HEK293 (cell line): ENCODE measurements around the gene CTNNBL1.

ENCODE experiments used
- CTCF ChIA-PET: fragments of 350-600 bp; formaldehyde crosslinking; extraction: SDS; loops from one replicate; lab custom pipeline; 2021; ENCODE audit warnings: antibody characterized with exemption; lab: Yijun Ruan, JAX
- POLR2A ChIA-PET: fragments of 300-600 bp; formaldehyde crosslinking; extraction: SDS; loops from one replicate; lab custom pipeline; 2020; ENCODE audit warnings: antibody characterized with exemption, inconsistent platforms; lab: Yijun Ruan, JAX
- H3K27ac ChIP-seq: fragments of 200-500 bp; sonication (Bioruptor generic); 2 replicates; pipeline ENCODE4 v1.5.1; 2014; ENCODE audit warnings: low read depth, low read length, control low read depth, inconsistent platforms; ENCODE audit errors: extremely low read depth
- H3K36me3 ChIP-seq, 2 experiments: fragments of 200-500 bp in 1 of 2; sonication (Bioruptor generic) in 1 of 2; 1 replicate in 1 of 2; 2 replicates in 1 of 2; pipeline ENCODE4 v1.5.1; 2014 to 2017; ENCODE audit warnings: inconsistent platforms in 2 of 2, low read length in 2 of 2; ENCODE audit not compliant: control insufficient read depth in 2 of 2, insufficient read depth in 1 of 2
- H3K4me1 ChIP-seq: fragments of 200-500 bp; sonication (Bioruptor generic); 2 replicates; pipeline ENCODE4 v1.5.1; 2014; ENCODE audit warnings: mild to moderate bottlenecking, low read length, inconsistent platforms; ENCODE audit not compliant: control insufficient read depth, insufficient read depth
- H3K4me3 ChIP-seq: 2 replicates; pipeline ENCODE4 v1.5.1; 2011; ENCODE audit warnings: low read depth, mild to moderate bottlenecking, control low read depth, low read length, moderate library complexity
- H3K9me3 ChIP-seq: fragments of 200-500 bp; sonication (Bioruptor generic); 2 replicates; pipeline ENCODE4 v1.5.1; 2014; ENCODE audit warnings: low read depth, low read length, inconsistent platforms; ENCODE audit not compliant: control insufficient read depth, insufficient read depth
- FEZF1 ChIP-seq: fragments of 450-650 bp; formaldehyde crosslinking; IDR thresholded peaks from 2 replicates; pipeline ENCODE4 v1.5.1; 2016; ENCODE audit warnings: missing biosample characterization, missing genetic modification characterization
- GLIS2 ChIP-seq: fragments of 450-650 bp; formaldehyde crosslinking; IDR thresholded peaks from 2 replicates; pipeline ENCODE4 v1.5.1; 2016; ENCODE audit warnings: missing biosample characterization, missing genetic modification characterization
- HIC1 ChIP-seq: fragments of 450-650 bp; formaldehyde crosslinking; IDR thresholded peaks from 2 replicates; pipeline ENCODE4 v1.5.1; 2016; ENCODE audit warnings: missing biosample characterization, missing genetic modification characterization
- OSR2 ChIP-seq: fragments of 450-650 bp; formaldehyde crosslinking; IDR thresholded peaks from 2 replicates; pipeline ENCODE4 v1.5.1; 2016; ENCODE audit warnings: missing biosample characterization, missing genetic modification characterization
- PRDM10 ChIP-seq: fragments of 450-650 bp; formaldehyde crosslinking; IDR thresholded peaks from 2 replicates; pipeline ENCODE4 v1.5.1; 2016; ENCODE audit warnings: missing biosample characterization, missing genetic modification characterization
- PRDM4 ChIP-seq: fragments of 450-650 bp; formaldehyde crosslinking; IDR thresholded peaks from 2 replicates; pipeline ENCODE4 v1.5.1; 2017; ENCODE audit warnings: missing biosample characterization, missing genetic modification characterization
- PRDM6 ChIP-seq: fragments of 450-650 bp; formaldehyde crosslinking; IDR thresholded peaks from 2 replicates; pipeline ENCODE4 v1.5.1; 2017; ENCODE audit warnings: missing biosample characterization, missing genetic modification characterization
- ZBTB6 ChIP-seq: fragments of 450-650 bp; formaldehyde crosslinking; IDR thresholded peaks from 2 replicates; pipeline ENCODE4 v1.5.1; 2017; ENCODE audit warnings: missing biosample characterization, missing genetic modification characterization
- ZBTB8A ChIP-seq: fragments of 450-650 bp; formaldehyde crosslinking; IDR thresholded peaks from 2 replicates; pipeline ENCODE4 v1.5.1; 2016; ENCODE audit warnings: missing biosample characterization, missing genetic modification characterization
- ZIC2 ChIP-seq: fragments of 450-650 bp; formaldehyde crosslinking; IDR thresholded peaks from 2 replicates; pipeline ENCODE4 v1.5.1; 2016; ENCODE audit warnings: missing biosample characterization, missing genetic modification characterization
- ZNF140 ChIP-seq: fragments of 450-650 bp; formaldehyde crosslinking; IDR thresholded peaks from 2 replicates; pipeline ENCODE4 v1.5.1; 2016; ENCODE audit warnings: missing biosample characterization, missing genetic modification characterization
- ZNF501 ChIP-seq: fragments of 450-650 bp; formaldehyde crosslinking; IDR thresholded peaks from 2 replicates; pipeline ENCODE4 v1.5.1; 2016; ENCODE audit warnings: missing biosample characterization, missing genetic modification characterization
- ZNF529 ChIP-seq: fragments of 450-650 bp; formaldehyde crosslinking; IDR thresholded peaks from 2 replicates; pipeline ENCODE4 v1.5.1; 2017; ENCODE audit warnings: missing genetic modification characterization, missing biosample characterization; ENCODE audit not compliant: insufficient replicate concordance
- ZNF596 ChIP-seq: fragments of 450-650 bp; IDR thresholded peaks from 2 replicates; pipeline ENCODE4 v1.5.0; 2018; ENCODE audit warnings: missing biosample characterization, mild to moderate bottlenecking, missing genetic modification characterization, moderate library complexity
- ZNF623 ChIP-seq: fragments of 450-650 bp; formaldehyde crosslinking; IDR thresholded peaks from 2 replicates; pipeline ENCODE4 v1.5.1; 2016; ENCODE audit warnings: missing biosample characterization, missing genetic modification characterization
- ZNF704 ChIP-seq: fragments of 450-650 bp; formaldehyde crosslinking; IDR thresholded peaks from 2 replicates; pipeline ENCODE4 v1.5.1; 2016; ENCODE audit warnings: missing biosample characterization, missing genetic modification characterization
- ZNF76 ChIP-seq: fragments of 450-650 bp; formaldehyde crosslinking; IDR thresholded peaks from 2 replicates; pipeline ENCODE4; 2016; ENCODE audit warnings: low read depth, missing biosample characterization, missing genetic modification characterization, borderline replicate concordance
- ZSCAN18 ChIP-seq: fragments of 450-650 bp; formaldehyde crosslinking; IDR thresholded peaks from 2 replicates; pipeline ENCODE4 v1.5.1; 2016; ENCODE audit warnings: missing biosample characterization, missing genetic modification characterization
- ZSCAN4 ChIP-seq: fragments of 450-650 bp; formaldehyde crosslinking; IDR thresholded peaks from 2 replicates; pipeline ENCODE4 v1.5.1; 2017; ENCODE audit warnings: missing biosample characterization, missing genetic modification characterization
- ZXDB ChIP-seq: fragments of 450-650 bp; formaldehyde crosslinking; IDR thresholded peaks from 2 replicates; pipeline ENCODE4 v1.5.1; 2016; ENCODE audit warnings: missing biosample characterization, missing genetic modification characterization

Gene CTNNBL1

GRCh38 chr20:37729452-37729851 lies 35.6 kb downstream of the CTNNBL1 start:
- peaks cover 35% of the 10 kb centered on the region for H3K4me1 ChIP-seq
- H3K27ac ChIP-seq, result no peak overlapping the region
- no peaks in the 10 kb centered on the region for H3K9me3 ChIP-seq
- no peaks in the 10 kb centered on the region for H3K36me3 ChIP-seq
- POLR2A ChIA-PET, result no interaction called here
- no peak overlapping the region for H3K4me3 ChIP-seq
- CTCF ChIA-PET, result interaction anchor here (0.6 to 0.7 kb wide), 2 partner anchors 165 to 184 kb away, joined by 3 read pairs; no protein-coding TSS in a partner anchor
- TF ChIP-seq ZXDB (0 out of 2 replicates have a peak, but pooled peaks have one; percentile 2), GLIS2 (tag by site-specific recombination) (no peak), ZNF140 (tag by site-specific recombination) (no peak), ZNF76 (no peak), HIC1 (tag by site-specific recombination) (0 out of 2 replicates have a peak, but pooled peaks have one; percentile 17), ZSCAN4 (no peak), PRDM4 (tag by site-specific recombination) (peak; percentile 28; the same call in 1 of the 2 replicates), ZNF704 (tag by site-specific recombination) (no peak), ZIC2 (peak; percentile 90), PRDM6 (tag by site-specific recombination) (peak; percentile 82), ZSCAN18 (tag by site-specific recombination) (no peak), OSR2 (tag by site-specific recombination) (peak; percentile 82), FEZF1 (tag by site-specific recombination) (peak; percentile 64), PRDM10 (tag by site-specific recombination) (no peak), ZBTB6 (tag by site-specific recombination) (no peak), ZNF596 (tag by site-specific recombination) (peak; percentile 21; the same call in 1 of the 2 replicates), ZNF529 (tag by site-specific recombination) (no peak), ZBTB8A (tag by site-specific recombination) (peak; percentile 49), ZNF623 (tag by site-specific recombination) (no peak), ZNF501 (tag by site-specific recombination) (no peak)
